HCT116 (cell line): Measurements from ENCODE around the gene ACBD6.

Source experiments
- REST ChIP-seq: IDR thresholded peaks from 2 replicates; pipeline ENCODE4 v1.6.1; 2012; ENCODE audit warnings: low read depth
- TF ChIP-seq, protein P1 (sequence below), 3 experiments: fragments of 200-600 bp in 1 of 3; sonication (generic) in 1 of 3; IDR thresholded peaks in 2 of 3; conservative IDR thresholded peaks in 1 of 3; 2 replicates each; pipeline ENCODE4 v1.5.1; 2012 to 2017; ENCODE audit warnings: low read depth in 2 of 3, low read length in 2 of 3, antibody characterized with exemption in 1 of 3, borderline replicate concordance in 1 of 3, control low read depth in 1 of 3, mild to moderate bottlenecking in 1 of 3, mixed read lengths in 1 of 3, mixed run types in 1 of 3, moderate library complexity in 1 of 3; ENCODE audit not compliant: insufficient read depth in 1 of 3

GRCh38 chr1:180433873-180434272, 68.5 kb downstream of the ACBD6 start:
- TF ChIP-seq REST = no peak
- TF ChIP-seq, protein P1, sequence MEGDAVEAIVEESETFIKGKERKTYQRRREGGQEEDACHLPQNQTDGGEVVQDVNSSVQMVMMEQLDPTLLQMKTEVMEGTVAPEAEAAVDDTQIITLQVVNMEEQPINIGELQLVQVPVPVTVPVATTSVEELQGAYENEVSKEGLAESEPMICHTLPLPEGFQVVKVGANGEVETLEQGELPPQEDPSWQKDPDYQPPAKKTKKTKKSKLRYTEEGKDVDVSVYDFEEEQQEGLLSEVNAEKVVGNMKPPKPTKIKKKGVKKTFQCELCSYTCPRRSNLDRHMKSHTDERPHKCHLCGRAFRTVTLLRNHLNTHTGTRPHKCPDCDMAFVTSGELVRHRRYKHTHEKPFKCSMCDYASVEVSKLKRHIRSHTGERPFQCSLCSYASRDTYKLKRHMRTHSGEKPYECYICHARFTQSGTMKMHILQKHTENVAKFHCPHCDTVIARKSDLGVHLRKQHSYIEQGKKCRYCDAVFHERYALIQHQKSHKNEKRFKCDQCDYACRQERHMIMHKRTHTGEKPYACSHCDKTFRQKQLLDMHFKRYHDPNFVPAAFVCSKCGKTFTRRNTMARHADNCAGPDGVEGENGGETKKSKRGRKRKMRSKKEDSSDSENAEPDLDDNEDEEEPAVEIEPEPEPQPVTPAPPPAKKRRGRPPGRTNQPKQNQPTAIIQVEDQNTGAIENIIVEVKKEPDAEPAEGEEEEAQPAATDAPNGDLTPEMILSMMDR (IDR thresholded peaks at IDR 0.05 in 2 of 3, conservative IDR thresholded peaks at IDR 0.05 in 1 of 3; ENCODE audit: borderline replicate concordance in 1 of 3, insufficient read depth in 1 of 3, low read depth in 2 of 3, low read length in 2 of 3) = no peak
